NB4 (cell line): ENCODE results near the gene ATG4C.
"Not testable (repeated sequence)": the region's sequence is repeated elsewhere in the genome, so short reads cannot be mapped to it uniquely, and the experiment has no call there.

Experiments used
- DNase-seq: peaks from one replicate; pipeline ENCODE4 v3.0.0; 2010; ENCODE audit warnings: low read depth
- H3K4me3 ChIP-seq: one replicate; pipeline ENCODE4 v1.5.1; 2011; ENCODE audit warnings: mild to moderate bottlenecking, low read depth, low read length, moderate library complexity
- MAX ChIP-seq: IDR thresholded peaks from 2 replicates; pipeline ENCODE4 v1.6.1; 2011; ENCODE audit warnings: low read depth, low read length
- MYC ChIP-seq: IDR thresholded peaks from 2 replicates; pipeline ENCODE4 v1.6.1; 2011; ENCODE audit warnings: low read depth, low read length
- POLR2A ChIP-seq: IDR thresholded peaks from 2 replicates; pipeline ENCODE4 v1.6.1; 2011; ENCODE audit warnings: mild to moderate bottlenecking; ENCODE audit not compliant: insufficient read length; ENCODE audit errors: extremely low read depth
- TF ChIP-seq, protein P1 (sequence below): IDR thresholded peaks from one replicate; pipeline ENCODE4 v1.5.1; 2012; ENCODE audit warnings: low read depth, low read length

ATG4C gene

GRCh38 chr1:62746809-62747138, 37.2 kb upstream of the ATG4C start:
- no peak for DNase-seq
- TF ChIP-seq, protein P1, sequence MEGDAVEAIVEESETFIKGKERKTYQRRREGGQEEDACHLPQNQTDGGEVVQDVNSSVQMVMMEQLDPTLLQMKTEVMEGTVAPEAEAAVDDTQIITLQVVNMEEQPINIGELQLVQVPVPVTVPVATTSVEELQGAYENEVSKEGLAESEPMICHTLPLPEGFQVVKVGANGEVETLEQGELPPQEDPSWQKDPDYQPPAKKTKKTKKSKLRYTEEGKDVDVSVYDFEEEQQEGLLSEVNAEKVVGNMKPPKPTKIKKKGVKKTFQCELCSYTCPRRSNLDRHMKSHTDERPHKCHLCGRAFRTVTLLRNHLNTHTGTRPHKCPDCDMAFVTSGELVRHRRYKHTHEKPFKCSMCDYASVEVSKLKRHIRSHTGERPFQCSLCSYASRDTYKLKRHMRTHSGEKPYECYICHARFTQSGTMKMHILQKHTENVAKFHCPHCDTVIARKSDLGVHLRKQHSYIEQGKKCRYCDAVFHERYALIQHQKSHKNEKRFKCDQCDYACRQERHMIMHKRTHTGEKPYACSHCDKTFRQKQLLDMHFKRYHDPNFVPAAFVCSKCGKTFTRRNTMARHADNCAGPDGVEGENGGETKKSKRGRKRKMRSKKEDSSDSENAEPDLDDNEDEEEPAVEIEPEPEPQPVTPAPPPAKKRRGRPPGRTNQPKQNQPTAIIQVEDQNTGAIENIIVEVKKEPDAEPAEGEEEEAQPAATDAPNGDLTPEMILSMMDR, result no peak
- TF ChIP-seq MYC (no peak), MAX (no peak), POLR2A (no peak)
- H3K4me3 ChIP-seq, result no peak overlapping the region

- no peak for DNase-seq
- TF ChIP-seq MAX (no peak), MYC (no peak), POLR2A (no peak)
- TF ChIP-seq, protein P1, result no peak
- H3K4me3 ChIP-seq, result no peak overlapping the region
Observed at GRCh38 chr1:62753031-62753965, 30.6 kb upstream of the ATG4C start.

GRCh38 chr1:62754938-62755337, 29.0 kb upstream of the ATG4C start:
- not testable (repeated sequence) for DNase-seq, H3K4me3 ChIP-seq

GRCh38 chr1:62756255-62756884, 27.6 kb upstream of the ATG4C start:
- not testable (repeated sequence) for H3K4me3 ChIP-seq, DNase-seq

DNA sequence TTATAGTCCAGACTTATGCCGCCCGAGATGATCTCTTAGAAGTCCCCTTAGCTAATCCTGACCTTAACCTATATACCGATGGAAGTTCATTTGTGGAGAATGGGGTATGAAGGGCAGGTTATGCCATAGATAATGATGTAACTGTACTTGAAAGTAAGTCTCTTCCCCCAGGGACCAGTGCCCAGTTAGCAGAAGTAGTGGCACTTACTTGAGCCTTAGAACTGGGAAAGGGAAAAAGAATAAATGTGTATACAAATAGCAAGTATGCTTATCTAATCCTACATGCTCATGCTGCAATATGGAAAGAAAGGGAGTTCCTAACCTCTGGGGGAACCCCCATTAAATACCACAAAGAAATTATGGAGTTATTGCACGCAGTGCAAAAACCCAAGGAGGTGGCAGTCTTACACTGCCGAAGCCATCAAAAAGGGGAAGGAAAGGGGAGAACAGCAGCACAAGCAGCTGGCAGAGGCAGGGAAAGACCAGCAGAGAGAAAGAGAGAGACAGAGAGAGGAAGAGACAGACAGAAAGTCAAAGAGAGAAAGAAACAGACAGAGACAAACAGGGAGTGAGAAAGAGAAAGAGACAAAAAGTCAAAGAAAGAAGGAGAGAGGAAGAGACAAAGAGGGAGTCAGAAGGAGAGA, 24.6 kb upstream of the ATG4C start:
- DNase-seq, result peak; percentile 43
- not testable (repeated sequence) for H3K4me3 ChIP-seq

DNA sequence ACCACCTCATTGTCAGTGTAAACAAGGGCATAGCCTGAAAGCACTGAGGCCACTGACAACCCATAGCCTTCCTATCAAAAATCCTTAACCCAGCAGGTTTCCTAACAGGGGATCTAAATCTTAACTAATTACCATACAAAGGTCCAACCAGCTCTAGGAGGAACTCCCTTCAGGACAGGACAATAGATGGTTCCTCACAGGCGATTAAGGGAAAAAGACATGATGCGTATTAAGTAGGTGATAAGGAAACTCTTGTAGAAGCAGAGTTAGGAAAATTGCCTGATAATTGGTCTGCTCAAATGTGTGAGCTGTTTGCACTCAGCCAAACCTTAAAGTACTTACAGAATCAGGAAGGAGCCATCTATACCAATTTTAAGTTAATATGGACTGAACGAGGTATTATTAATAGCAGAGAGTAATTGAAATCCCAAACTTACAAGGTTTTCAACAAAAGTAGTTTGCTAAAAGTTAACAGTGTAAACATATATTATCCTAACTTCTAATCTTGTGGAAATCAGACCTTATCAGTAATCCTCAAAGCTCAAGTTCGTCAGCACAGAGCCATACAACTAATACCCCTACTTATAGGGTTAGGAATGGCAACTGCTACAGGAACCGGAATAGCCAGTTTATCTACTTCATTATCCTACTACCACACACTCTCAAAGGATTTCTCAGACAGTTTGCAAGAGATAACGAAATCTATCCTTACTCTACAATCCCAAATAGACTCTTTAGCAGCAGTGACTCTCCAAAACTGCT, 23.7 kb upstream of the ATG4C start:
- not testable (repeated sequence) for H3K4me3 ChIP-seq, DNase-seq

GRCh38 chr1:62761223-62761870, 22.6 kb upstream of the ATG4C start:
- not testable (repeated sequence) for H3K4me3 ChIP-seq, DNase-seq

GRCh38 chr1:62762027-62762426, 21.9 kb upstream of the ATG4C start:
- DNase-seq, H3K4me3 ChIP-seq: not testable (repeated sequence)

DNA sequence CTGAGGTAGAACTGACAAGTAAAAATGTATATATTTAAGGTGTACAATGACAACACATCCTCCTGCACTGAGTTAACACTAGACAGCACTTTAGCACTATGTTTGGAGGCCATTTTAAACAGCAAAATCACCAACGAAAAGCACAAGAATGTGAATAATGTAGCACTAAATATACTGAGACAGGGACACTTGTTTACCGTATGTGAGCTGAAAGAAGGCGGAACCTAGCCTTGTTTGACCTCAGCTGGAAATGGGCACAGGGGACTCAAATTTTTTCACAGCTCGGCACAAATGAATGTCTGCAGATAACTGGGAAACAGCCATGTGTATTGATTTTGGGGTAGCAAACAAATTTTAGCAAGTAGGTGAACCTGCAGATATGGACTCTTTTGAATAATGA, 18.0 kb upstream of the ATG4C start:
- no peak for DNase-seq
- TF ChIP-seq MAX (no peak), MYC (no peak), POLR2A (no peak)
- TF ChIP-seq, protein P1, result no peak
- H3K4me3 ChIP-seq, result no peak overlapping the region

DNA sequence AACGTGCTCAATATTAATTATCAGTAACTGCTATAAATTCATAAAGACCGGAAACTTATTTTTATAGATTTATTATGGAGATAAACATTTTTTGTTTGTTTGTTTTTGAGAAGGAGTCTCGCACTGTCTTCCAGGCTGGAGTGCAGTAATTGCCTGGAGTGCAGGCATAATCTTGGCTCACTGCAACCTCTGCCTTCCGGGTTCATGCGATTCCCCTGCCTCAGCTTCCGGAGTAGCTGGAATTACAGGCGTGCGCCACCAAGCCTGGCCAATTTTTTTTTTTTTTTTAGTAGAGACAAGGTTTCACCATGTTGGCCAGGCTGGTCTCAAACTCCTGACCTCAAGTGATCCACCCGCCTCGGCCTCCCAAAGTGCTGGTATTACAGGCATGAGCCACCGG, 15.4 kb upstream of the ATG4C start:
- not testable (repeated sequence) for DNase-seq, H3K4me3 ChIP-seq
